Mucosa of stomach (tissue), 1 donor: Measurements from ENCODE around the gene CALCR.
"Not testable (repeated sequence)": the region's sequence is repeated elsewhere in the genome, so short reads cannot be mapped to it uniquely, and the experiment has no call there.

Source experiments
- H3K27me3 ChIP-seq: one replicate; pipeline ENCODE4 v1.7.0; 2013; ENCODE audit warnings: mild to moderate bottlenecking, low read length; ENCODE audit not compliant: control insufficient read depth, insufficient read depth
- H3K36me3 ChIP-seq: one replicate; pipeline ENCODE4 v1.7.0; 2013; ENCODE audit warnings: low read length; ENCODE audit not compliant: control insufficient read depth, insufficient read depth
- H3K4me1 ChIP-seq: one replicate; pipeline ENCODE4 v1.7.0; 2013; ENCODE audit warnings: mild to moderate bottlenecking, low read length; ENCODE audit not compliant: control insufficient read depth, insufficient read depth
- H3K4me3 ChIP-seq: one replicate; pipeline ENCODE4 v1.7.0; 2013; ENCODE audit warnings: low read length
- H3K9ac ChIP-seq: one replicate; pipeline ENCODE4 v1.7.0; 2013; ENCODE audit warnings: mild to moderate bottlenecking, low read length, moderate library complexity
- H3K9me3 ChIP-seq: one replicate; pipeline ENCODE4 v1.7.0; 2013; ENCODE audit warnings: mild to moderate bottlenecking, low read length, moderate library complexity; ENCODE audit not compliant: control insufficient read depth
- donor health status: Pancreatic carcinoma.

Gene CALCR

DNA sequence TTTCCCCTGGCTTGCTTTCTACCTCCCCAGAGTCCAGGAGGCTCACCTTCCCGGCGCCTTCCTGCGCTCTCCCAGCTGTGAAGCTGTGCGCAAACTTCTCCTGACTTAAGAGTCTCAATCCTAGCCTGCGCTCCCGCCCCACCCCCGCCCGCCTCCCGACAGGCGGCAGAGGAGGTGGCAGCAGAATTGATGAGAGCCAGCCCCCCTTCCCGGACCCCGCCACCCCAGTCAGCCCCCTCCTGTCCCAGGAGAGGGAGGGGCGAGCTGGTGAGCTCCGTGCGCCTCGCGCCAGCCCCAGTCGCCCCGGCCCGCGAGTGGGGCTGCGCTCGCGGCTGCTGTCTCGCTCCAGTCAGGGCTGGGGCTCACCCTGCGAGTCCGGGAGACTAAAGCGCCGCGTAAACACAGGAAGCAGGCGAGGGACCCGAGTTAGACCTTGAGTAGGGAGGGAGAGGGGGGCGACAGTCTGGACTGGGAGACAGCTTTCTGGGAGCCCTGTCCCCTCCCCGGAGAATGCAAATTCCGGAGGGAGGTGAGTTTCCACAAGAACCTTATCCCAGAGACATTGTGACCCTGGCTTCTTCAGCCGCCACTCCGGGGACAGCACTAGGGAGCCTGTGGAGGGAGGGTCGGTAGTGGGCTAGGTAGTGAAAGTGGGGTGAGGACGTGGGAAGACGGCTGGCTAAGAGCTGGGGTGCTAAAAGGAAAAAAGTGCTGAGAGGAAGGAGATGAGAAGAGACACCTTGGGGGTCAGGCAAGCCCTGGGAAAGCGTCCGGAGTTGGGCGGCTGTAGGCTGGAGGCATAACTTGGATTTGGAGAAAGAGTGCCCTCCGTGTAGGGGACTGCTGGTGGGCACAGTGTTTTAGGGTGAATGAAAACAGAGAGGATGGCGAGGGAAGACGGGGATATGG is at the start of gene CALCR:
Gene CALCR, minus strand, starts transcription at position 79 of the 909 bp plus-strand sequence. CDS start 87,743 bp downstream, outside the sequence.
- peaks cover 31% of the 10 kb centered on the region for H3K27me3 ChIP-seq
- H3K4me3 ChIP-seq: no peak within 1 kb of the TSS
- no peaks in the 10 kb centered on the region for H3K4me1 ChIP-seq
- H3K36me3 ChIP-seq: no peaks in the 10 kb centered on the region
- no peaks in the 10 kb centered on the region for H3K9me3 ChIP-seq
- H3K9ac ChIP-seq: no peak within 1 kb of the TSS

DNA sequence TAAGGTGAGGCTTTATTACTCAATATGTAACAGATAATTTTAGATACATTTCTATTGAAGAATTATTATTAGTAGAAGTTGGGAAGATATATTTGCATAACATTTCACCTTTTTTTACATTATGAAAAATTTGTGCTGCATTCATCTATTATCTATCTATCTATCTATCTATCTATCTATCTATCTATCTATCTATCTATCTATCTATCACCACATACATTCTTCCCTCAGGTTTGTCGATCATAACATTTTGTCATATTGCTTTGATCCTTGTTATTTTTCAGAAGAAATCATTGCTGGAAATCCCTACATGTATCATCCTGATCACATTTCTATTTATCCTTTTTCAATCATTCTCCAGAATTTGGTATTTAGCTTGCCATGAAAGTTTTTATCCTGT is 49.3 kb upstream of the CALCR start:
- Histone ChIP-seq H3K4me1 (no peaks in the 10 kb centered on the region), H3K9me3 (no peaks in the 10 kb centered on the region), H3K9ac (no peak overlapping the region), H3K36me3 (no peaks in the 10 kb centered on the region), H3K27me3 (no peaks in the 10 kb centered on the region), H3K4me3 (no peak overlapping the region)

DNA sequence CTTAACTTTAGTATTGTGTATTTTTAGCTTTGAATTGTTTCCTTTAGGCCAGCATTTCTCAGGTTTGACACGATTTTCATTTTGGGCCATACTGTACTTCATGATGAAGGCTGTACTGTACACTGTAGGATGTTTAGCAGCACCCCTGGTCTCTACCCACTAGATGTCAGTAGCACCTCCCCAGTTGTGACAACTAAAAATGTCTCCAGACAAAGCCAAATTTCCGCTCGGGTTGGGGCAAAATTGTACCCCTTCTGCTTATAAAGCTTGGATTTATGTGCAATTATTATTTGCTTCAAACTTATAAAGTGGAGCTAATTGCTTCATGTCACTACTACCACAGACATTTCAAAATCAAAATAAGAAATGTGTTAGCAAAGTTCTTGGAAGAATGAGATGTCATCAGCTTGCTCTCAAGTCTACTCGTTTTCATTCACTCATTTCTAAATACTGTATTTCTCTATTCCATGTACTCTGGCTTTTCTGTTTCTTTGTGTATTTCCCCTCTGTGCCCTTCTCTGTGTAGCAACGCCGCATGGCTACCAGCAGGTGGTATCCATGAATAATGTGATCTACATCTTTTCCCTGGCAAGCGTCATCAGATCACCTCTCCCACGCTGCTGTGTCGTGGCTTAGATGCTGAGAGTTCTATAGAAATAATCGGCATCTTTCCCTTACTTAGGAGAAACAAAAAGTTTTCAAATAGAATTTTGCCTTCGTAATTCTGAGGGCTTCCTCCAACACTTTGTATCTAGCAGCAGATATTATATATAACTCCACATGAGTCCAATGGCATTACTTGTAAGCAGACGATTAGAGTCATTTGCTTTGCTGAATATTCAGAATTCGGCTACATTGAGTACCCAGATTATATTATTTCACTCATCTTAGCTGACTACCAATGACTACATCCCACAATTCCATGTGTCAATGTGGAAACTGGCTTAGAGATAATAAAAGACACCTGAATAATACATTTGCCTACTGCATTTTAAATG is 47.8 kb upstream of the CALCR start:
- H3K4me3 ChIP-seq: no peak overlapping the region
- H3K9ac ChIP-seq: no peak overlapping the region
- no peaks in the 10 kb centered on the region for H3K4me1 ChIP-seq
- H3K9me3 ChIP-seq: no peaks in the 10 kb centered on the region
- H3K27me3 ChIP-seq: no peaks in the 10 kb centered on the region
- no peaks in the 10 kb centered on the region for H3K36me3 ChIP-seq

DNA sequence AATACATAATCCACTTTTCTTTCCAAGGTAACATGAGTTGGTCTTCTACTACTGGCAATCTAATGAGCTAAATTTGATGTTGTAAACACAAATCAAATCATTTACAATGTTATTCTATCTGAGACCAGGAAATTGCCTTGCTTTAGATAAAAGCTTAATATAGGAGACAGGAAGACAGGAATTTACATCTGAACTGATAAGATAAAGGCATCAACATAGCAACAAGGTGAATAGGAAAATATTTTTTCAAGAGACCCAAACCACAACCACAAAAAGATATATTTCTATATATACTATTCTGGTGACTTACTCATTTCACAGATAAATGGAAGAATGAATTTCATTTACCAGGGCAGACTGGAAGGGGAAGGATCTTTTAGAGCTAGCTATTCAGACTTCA is 46.3 kb upstream of the CALCR start:
- no peaks in the 10 kb centered on the region for H3K36me3 ChIP-seq
- H3K4me3 ChIP-seq: no peak overlapping the region
- H3K4me1 ChIP-seq: no peaks in the 10 kb centered on the region
- no peaks in the 10 kb centered on the region for H3K27me3 ChIP-seq
- H3K9me3 ChIP-seq: no peaks in the 10 kb centered on the region
- no peak overlapping the region for H3K9ac ChIP-seq

DNA sequence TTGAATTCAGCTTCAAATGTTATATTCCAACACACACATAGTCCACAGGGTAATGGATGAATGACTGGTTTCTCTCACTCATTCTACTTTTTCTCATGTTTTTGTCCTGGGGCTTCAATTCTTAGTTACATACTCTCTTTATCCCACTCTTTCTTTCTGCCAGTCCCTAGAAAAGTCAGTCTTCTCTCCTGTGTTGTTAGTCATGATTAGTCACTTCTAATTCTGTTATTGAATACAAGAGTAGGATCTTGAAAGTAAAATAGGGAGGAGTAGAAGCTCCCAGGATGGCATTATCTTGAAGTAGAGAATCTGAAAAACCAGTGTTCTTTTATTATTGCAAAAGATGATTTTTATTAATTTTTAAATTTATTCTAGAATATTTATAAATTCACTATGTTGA is 45.5 kb upstream of the CALCR start:
- Histone ChIP-seq H3K9me3 (no peaks in the 10 kb centered on the region), H3K36me3 (no peaks in the 10 kb centered on the region), H3K27me3 (no peaks in the 10 kb centered on the region), H3K9ac (no peak overlapping the region), H3K4me1 (no peaks in the 10 kb centered on the region), H3K4me3 (no peak overlapping the region)

DNA sequence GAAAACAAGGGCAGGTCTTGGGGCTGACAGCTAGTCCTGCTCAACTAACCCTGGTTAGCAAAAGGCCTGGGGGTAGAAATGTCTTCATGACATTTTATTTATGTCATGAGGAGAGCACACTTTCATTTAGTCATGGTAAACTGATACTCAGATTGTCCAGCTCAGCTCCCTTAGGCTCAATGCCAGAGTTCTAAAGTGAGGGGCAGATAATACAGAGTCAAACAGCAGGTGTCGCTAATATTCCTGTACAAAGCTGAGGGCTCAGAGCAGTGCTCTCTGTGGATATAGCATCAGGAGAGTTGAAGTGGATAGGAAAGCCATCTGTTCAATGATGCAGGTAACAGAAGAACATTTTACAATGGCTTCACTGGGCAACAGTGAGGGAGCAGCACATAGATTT is 26.8 kb upstream of the CALCR start:
- no peaks in the 10 kb centered on the region for H3K36me3 ChIP-seq
- H3K4me1 ChIP-seq: no peaks in the 10 kb centered on the region
- no peaks in the 10 kb centered on the region for H3K9me3 ChIP-seq
- no peak overlapping the region for H3K9ac ChIP-seq
- no peak overlapping the region for H3K4me3 ChIP-seq
- H3K27me3 ChIP-seq: no peaks in the 10 kb centered on the region

DNA sequence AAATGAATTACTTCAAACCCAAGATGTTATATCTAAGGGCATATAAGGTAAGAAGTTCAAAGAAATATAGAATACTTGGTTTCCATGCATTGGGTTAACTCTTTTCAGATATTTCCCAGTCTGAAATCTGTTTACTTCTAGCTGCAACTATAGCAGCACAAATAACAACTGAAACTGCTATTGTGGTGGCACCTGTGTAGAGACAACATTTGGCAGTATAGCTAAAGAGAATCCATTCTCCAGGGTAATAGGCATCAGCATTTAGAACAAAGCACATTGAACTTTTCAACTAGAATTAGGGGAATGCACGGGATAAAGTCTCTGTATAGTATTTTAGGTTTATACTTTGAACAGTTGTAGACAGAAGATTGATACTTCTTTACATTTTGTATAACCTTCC is 19.7 kb upstream of the CALCR start:
- no peaks in the 10 kb centered on the region for H3K36me3 ChIP-seq
- no peaks in the 10 kb centered on the region for H3K9me3 ChIP-seq
- H3K4me1 ChIP-seq: no peaks in the 10 kb centered on the region
- H3K27me3 ChIP-seq: no peaks in the 10 kb centered on the region
- no peak overlapping the region for H3K4me3 ChIP-seq
- H3K9ac ChIP-seq: no peak overlapping the region

DNA sequence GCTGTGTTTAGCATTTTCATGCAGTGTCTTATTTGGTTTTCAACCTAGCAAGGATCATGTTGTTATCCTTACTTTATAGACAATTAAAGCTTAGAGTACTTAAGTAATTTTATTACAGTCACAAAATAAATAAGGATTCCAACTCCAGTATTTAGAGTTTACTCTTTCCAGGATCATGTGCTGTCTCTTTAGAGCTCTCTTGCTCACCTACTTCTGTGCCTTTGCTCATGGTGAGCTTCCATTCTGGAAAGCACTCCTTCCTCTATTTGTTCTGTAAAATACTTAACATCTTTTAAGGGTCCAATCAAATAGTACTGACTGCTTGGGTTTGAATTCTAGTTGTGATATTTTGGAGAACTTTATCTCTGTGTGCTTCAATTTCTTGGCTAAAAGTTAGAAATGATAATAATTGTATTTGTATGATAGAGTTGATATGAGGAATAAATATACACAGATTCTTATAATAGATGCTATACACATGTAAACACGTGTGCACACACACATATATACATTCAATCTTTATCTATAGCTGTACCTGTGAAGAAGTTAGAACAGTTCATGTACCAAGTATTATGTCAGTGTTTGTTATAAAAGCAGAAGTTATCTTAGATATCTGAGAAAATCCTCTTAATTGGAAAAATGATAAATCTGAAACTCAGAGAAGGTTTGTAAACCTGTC is 18.2 kb upstream of the CALCR start:
- Histone ChIP-seq H3K9me3 (no peaks in the 10 kb centered on the region), H3K27me3 (no peaks in the 10 kb centered on the region), H3K4me1 (no peaks in the 10 kb centered on the region), H3K36me3 (no peaks in the 10 kb centered on the region), H3K9ac (no peak overlapping the region), H3K4me3 (no peak overlapping the region)

DNA sequence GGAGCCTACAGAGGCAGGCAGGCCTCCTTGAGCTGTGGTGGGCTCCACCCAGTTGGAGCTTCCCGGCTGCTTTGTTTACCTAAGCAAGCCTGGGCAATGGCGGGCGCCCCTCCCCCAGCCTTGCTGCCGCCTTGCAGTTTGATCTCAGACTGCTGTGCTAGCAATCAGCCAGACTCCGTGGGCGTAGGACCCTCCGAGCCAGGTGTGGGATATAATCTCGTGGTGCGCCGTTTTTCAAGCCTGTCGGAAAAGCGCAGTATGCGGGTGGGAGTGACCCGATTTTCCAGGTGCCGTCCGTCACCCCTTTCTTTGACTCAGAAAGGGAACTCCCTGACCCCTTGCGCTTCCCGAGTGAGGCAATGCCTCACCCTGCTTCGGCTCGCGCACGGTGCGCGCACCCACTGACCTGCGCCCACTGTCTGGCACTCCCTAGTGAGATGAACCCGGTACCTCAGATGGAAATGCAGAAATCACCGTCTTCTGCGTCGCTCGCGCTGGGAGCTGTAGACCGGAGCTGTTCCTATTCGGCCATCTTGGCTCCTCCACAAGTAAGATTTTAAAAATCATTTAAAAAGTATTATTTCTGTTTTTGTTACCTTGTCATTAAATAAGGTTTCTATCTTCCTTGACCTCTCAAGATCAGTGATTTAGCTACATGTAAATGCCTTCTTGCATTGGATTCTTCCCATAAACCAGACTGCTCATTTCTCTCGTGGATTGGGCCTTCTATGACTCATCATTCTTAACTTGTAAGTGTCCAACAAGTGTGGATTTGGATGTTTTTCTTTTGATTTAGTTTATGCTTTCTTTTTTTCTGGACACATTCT is 16.9 kb upstream of the CALCR start:
- not testable (repeated sequence) for H3K9me3 ChIP-seq, H3K36me3 ChIP-seq, H3K4me1 ChIP-seq, H3K4me3 ChIP-seq, H3K27me3 ChIP-seq, H3K9ac ChIP-seq

DNA sequence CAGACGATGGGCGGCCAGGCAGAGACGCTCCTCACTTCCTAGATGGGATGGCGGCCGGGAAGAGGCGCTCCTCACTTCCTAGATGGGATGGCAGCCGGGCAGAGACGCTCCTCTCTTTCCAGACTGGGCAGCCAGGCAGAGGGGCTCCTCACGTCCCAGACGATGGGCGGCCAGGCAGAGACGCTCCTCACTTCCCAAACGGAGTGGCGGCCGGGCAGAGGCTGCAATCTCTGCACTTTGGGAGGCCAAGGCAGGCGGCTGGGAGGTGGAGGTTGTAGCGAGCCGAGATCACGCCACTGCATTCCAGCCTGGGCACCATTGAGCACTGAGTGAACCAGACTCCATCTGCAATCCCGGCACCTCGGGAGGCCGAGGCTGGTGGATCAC is 11.9 kb upstream of the CALCR start:
- not testable (repeated sequence) for H3K4me3 ChIP-seq, H3K9ac ChIP-seq, H3K4me1 ChIP-seq, H3K36me3 ChIP-seq, H3K9me3 ChIP-seq, H3K27me3 ChIP-seq

DNA sequence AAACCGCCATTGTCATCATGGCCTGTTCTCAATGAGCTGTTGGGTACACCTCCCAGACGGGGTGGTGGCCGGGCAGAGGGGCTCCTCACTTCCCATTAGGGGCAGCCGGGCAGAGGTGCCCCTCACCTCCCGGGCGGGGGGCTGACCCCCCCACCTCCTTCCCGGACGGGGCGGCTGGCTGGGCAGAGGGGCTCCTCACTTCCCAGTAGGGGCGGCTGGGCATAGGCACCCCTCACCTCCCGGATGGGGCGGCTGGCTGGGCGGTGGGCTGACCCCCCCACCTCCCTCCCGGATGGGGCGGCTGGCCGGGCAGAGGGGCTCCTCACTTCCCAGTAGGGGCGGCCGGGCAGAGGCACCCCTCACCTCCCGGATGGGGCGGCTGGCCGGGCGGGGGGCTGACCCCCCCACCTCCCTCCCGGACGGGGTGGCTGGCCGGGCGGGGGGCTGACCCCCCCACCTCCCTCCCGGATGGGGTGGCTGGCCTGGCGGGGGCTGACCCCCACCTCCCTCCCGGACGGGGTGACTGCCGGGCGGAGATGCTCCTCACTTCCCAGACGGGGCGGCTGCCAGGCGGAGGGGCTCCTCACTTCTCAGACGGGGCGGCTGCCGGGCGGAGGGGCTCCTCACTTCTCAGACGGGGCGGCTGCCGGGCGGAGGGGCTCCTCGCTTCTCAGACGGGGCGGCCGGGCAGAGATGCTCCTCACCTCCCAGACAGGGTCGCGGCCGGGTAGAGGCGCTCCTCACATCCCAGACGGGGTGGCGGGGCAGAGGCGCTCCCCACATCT is 11.4 kb upstream of the CALCR start:
- not testable (repeated sequence) for H3K27me3 ChIP-seq, H3K4me3 ChIP-seq, H3K36me3 ChIP-seq, H3K4me1 ChIP-seq, H3K9me3 ChIP-seq, H3K9ac ChIP-seq
